ENCODE measurements around the gene MYH11.
"Not testable (repeated sequence)": the region's sequence is repeated elsewhere in the genome, so short reads cannot be mapped to it uniquely, and the experiment has no call there.

MYH11 gene

GRCh38 chr16:15705064-15705565, 151.7 kb downstream of the MYH11 start:
- DNase-seq: no peak

DNA sequence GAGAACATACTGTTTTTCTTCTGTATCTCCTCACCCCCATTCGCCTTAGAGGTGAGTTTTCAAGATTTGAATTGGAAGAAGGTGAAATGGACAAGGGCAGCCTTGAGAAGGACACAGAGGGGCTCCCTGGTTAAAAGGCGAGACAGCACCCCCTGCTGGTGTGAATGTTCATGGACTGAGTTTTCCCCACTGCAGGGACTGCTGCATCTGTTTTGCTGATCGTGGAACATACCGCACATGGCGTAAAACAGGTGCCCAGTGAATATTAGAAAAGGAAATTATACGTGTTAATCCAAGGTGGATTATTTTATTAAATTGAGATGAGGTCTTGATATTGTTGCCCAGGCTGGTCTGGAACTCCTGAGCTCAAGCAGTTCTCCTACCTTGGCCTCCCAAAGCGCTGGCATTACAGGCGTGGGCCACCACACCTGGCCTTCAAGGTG, 152.3 kb downstream of the MYH11 start:
- DNase-seq: peak; percentile 28

- DNase-seq: no peak
Observed at GRCh38 chr16:15703029-15703736, 153.6 kb downstream of the MYH11 start.

DNA sequence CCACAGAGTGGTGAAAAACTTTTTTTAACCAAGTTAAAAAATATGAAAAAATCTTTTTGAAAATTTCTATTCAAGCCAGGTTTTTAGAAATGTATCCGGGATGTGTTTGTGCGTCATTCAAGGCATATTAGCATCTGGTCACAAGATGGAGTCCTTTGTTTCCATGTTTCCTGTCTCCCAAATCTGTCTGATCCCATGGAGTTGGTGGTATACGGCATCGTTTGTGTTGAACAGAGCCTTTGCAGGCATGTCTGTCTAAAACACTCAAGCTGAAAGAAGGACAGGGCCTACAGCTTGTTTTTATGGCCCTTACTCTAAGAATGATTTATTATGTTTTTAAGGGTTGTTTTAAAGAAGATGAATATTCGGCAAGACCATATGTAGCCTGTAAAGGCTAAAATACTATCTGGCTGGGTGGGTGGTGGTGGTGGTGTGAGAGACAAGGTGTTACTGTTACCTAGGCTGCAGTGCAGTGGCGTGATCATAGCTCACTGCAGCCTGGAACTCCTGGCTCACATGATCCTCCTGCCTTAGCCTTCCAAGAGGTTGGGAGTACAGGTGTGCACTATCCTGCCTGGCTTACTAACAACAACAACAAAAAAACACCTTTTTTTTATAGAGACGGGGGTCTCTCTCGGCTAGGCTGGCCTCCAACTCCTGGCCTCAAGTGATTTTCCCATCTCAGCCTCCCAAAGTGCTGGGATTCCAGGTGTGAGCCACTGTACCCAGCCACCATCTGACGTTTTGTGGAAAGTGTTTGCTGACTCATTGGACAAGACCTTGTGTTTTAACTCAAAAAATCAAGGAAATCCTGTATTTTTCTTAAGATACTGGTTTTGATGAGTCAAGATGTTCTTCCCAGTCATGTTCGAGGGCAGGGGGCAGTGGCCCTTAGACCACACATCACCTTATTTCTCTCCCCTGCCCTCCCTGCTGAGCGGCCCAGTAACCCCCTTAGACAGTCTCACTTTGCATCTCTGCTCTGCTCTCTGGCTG, 154.6 kb downstream of the MYH11 start:
- peak; percentile 9 for DNase-seq

- DNase-seq: no peak
Observed at GRCh38 chr16:15701367-15701766, 155.5 kb downstream of the MYH11 start.

GRCh38 chr16:15699819-15700218, 157.0 kb downstream of the MYH11 start:
- no peak for DNase-seq

DNA sequence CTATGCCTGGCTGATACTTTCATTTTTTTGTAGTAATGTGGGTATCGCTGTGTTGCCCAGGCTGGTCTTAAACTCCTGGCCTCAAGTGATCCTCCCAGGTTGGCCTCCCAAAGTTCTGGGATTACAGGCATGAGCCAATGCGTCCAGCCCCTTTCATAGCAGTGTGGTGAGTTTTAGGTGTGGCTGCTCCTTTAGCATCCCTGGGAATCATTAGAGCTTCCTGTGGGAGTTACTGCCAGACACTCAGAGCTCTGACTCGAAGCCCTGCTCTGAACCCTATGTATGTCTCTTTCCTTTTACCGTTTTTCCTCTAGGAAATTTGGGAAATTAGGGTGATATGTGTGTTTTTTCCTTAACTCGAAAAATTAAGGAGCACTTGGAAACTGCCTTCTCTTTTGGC, 162.3 kb downstream of the MYH11 start:
- DNase-seq: no peak

- DNase-seq: not testable (repeated sequence)
Observed at GRCh38 chr16:15692508-15692907, 164.3 kb downstream of the MYH11 start.

GRCh38 chr16:15691046-15691445, 165.8 kb downstream of the MYH11 start:
- no peak for DNase-seq

DNA sequence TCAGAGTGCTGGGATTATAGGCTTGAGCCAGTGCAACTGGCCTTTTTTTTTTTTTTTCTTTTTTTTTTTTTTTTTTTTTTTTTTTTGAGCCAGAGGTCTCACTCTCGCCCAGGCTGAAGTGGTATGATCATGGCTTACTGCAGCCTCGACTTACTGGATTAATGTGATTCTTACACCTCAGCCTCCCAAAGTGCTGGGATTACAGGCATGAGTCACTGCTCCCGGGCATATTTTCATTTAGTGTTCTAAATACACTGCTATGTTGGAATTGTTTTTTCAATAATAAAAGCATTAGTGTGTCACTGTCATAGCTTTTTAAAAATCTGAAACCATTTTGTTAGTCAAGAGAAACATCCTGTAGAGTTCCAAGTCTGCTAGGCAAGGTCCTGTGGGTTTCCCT, 166.5 kb downstream of the MYH11 start:
- DNase-seq: no peak

GRCh38 chr16:15689290-15689689, 167.5 kb downstream of the MYH11 start:
- DNase-seq: no peak

- no peak for DNase-seq
Observed at GRCh38 chr16:15686287-15686686, 170.5 kb downstream of the MYH11 start.

GRCh38 chr16:15682105-15682570, 174.7 kb downstream of the MYH11 start:
- peak; percentile 28 for DNase-seq

DNA sequence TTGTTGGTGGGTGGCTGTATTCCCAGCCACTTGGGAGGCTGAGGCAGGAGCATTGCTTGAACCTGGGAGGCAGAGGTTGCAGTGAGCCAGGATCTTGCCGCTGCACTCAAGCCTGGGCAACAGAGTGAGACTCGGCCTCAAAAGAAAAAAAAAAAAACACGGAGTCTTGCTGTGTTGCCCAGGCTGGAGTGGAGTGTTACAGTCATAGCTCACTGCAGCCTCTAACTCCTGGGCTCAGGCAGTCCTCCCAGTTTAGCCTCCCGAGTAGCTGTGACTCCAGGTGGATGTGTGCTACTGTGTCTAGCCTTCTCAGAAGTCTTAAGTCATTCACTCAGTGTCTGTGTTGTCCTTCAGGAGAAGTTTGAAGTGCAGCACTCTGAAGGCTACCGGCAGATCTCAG, 179.4 kb downstream of the MYH11 start:
- no peak for DNase-seq

DNA sequence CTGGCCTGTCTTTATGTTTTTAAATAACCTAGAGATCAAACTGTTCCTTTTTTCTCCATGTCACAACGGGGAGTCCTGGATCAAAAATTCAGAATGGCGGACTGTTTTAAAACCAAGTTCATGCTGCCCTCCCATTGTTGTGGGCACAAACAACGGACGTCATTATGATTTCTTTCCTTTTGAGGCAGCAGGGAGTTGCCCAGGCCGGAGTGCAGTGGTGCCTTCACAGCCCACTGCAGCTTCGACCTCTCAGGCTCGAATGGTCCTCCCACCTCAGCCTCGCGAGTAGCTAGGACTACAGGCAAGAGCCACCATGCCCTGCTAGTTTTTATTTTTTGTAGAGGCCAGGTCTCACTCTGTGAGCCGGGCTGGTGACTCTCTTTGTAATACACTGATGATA, 180.3 kb downstream of the MYH11 start:
- DNase-seq: no peak

- no peak for DNase-seq
Observed at GRCh38 chr16:15674571-15674970, 182.3 kb downstream of the MYH11 start.

DNA sequence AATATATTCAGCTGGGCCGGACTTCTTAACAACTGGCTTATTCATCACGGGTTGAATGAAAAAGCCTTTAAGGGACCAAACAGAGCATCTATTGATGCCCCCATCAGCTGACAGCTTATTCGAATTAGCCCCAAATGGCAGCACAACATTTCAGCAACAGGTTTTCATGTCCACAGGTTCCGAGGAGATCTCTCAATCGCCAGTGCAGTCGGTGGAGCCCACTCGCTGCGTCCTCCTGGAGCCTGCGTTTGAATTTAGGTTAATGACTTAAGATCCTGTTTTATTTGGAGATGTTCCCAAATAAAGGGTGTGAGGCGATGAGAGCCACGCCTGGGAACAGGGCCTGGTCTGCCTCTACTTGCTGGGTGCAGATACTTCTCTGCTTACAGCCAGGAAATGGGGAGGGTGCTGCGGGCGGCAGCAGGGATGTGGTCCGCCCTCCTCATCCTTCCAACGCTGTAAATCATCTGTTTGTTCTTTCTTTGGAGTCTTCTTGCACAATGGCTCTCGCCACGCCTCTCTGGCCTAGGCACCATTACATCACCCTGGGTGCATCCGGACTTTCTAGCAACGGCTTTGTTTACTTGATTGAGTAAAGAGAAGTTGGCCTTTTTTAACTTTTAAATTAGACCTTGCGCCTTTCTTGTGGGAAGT, 184.2 kb downstream of the MYH11 start:
- DNase-seq: peak; percentile 44

DNA sequence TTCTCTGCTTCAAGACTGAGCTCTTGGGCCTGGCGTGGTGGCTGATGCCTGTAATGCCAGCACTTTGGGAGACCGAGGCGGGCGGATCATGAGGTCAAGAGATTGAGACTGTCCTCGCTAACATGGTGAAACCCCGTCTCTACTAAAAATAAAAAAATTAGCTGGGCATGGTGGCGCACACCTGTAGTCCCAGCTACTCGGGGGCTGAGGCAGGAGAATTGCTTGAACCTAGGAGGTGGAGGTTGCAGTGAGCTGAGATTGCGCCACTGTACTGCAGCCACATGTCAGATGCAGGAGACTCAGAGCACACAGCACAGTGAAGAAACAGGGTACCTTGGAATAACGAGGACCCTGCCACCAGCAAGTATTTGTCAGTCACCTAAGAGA, 184.7 kb downstream of the MYH11 start:
- DNase-seq: not testable (repeated sequence)

DNA sequence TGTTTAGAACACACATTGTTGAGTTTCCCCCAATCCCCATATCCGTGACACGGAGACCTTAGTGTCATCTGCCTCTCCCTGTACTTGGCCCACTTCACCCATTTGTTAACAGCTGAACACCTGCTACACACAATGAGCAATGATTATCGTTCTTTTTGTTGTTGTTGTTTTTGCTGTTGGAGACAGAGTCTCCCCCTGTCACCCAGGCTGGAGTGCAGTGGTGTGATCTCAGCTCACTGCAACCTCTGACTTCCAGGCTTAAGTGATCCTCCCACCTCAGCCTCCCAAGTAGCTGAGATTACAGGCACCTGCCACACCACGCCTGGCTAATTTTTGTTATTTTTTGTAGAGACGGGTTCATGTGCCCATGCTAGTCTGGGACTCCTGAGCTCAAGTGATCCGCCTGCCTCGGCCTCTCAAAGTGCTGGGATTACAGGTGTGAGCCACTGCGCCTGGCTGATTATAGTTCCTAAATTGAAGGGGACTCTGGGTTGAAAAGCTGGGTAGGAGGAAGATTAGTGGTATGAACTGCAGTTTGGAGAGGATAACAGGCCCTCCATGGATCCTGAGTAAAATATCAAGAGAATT, 185.2 kb downstream of the MYH11 start:
- DNase-seq: no peak

DNA sequence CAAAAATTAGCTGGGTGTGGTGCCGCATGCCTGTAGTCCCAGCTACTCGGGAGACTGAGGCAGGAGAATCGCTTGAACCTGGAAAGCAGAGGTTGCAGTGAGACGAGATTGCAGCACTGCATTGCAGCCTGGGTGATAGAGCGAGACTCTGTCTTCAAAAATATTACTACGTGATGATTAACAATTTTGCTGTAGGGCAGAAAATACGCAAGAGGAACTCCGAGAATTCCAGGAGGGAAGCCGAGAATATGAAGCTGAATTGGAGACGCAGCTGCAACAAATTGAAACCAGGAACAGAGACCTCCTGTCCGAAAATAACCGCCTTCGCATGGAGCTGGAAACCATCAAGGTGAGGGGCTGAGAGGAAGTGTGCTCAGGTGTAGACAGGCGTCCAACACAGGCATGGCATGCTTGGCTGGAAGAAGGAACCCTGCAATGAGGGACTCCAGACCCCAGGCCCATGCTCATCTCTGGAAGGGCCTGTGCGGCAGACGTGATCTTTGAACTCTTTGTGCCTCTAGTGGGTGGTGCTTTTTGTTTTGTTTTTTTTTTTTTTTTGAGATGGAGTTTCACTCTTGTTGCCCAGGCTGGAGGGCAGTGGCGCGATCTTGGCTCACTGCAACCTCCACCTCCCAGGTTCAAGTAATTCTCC, 189.6 kb downstream of the MYH11 start:
- no peak for DNase-seq

GRCh38 chr16:15665107-15665506, 191.7 kb downstream of the MYH11 start:
- DNase-seq: no peak

DNA sequence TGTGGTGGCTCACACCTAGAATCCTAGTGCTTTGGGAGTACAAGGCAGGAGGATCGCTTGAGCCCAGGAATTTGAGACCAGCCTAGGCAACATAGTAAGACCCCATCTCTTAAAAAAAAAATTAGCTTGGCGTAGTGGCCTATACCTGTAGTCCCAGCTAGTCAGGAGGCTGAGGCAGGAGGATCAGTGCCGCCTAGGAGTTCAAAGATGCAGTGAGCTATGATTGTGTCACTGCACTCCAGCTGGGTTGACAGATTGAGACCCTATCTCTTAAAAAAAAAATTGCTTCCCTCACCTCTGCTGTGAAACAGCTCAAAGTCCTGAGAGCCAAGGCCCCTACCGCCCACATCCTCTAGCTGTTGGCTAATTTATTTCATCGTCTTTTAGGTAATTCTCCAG, 196.6 kb downstream of the MYH11 start:
- DNase-seq: no peak

All from amniotic stem cell (primary cell).